KOPT-K1 (cell line): ENCODE data around the gene ACSS3.

ENCODE experiments used
- H3K27ac ChIP-seq: fragments of 200-600 bp; sonication (generic); 2 replicates; pipeline ENCODE4 v1.5.1; 2016; ENCODE audit warnings: antibody characterized with exemption, mild to moderate bottlenecking, low read depth, low read length; ENCODE audit not compliant: poor library complexity, severe bottlenecking
- H3K36me3 ChIP-seq: fragments of 200-600 bp; sonication (generic); 2 replicates; pipeline ENCODE4 v1.5.1; 2017; ENCODE audit warnings: antibody characterized with exemption, mild to moderate bottlenecking, low read length, moderate library complexity; ENCODE audit not compliant: insufficient read depth
- H3K9me3 ChIP-seq: fragments of 200-600 bp; sonication (generic); 2 replicates; pipeline ENCODE4 v1.5.1; 2017; ENCODE audit warnings: antibody characterized with exemption, low read length, mild to moderate bottlenecking; ENCODE audit not compliant: insufficient read depth, poor library complexity, severe bottlenecking

The ACSS3 gene

GRCh38 chr12:81128930-81129554, 51.2 kb downstream of the ACSS3 start:
- Histone ChIP-seq H3K36me3 (no peaks in the 10 kb centered on the region), H3K9me3 (no peaks in the 10 kb centered on the region), H3K27ac (no peak overlapping the region)

- no peaks in the 10 kb centered on the region for H3K36me3 ChIP-seq
- H3K9me3 ChIP-seq: no peaks in the 10 kb centered on the region
- H3K27ac ChIP-seq: no peak overlapping the region
These were observed 58.6 kb downstream of the ACSS3 start for GRCh38 chr12:81136519-81136918.

- H3K9me3 ChIP-seq: no peaks in the 10 kb centered on the region
- H3K27ac ChIP-seq: no peak overlapping the region
- no peaks in the 10 kb centered on the region for H3K36me3 ChIP-seq
These were observed 59.9 kb downstream of the ACSS3 start for GRCh38 chr12:81137801-81138200.

- no peaks in the 10 kb centered on the region for H3K9me3 ChIP-seq
- H3K27ac ChIP-seq: no peak overlapping the region
- no peaks in the 10 kb centered on the region for H3K36me3 ChIP-seq
These were observed 63.3 kb downstream of the ACSS3 start for GRCh38 chr12:81141217-81141616.

GRCh38 chr12:81143057-81143456, 65.2 kb downstream of the ACSS3 start:
- H3K36me3 ChIP-seq: no peaks in the 10 kb centered on the region
- H3K27ac ChIP-seq: no peak overlapping the region
- no peaks in the 10 kb centered on the region for H3K9me3 ChIP-seq

GRCh38 chr12:81146228-81147225, 68.6 kb downstream of the ACSS3 start:
- Histone ChIP-seq H3K27ac (no peak overlapping the region), H3K36me3 (no peaks in the 10 kb centered on the region), H3K9me3 (no peaks in the 10 kb centered on the region)

- no peaks in the 10 kb centered on the region for H3K9me3 ChIP-seq
- no peaks in the 10 kb centered on the region for H3K36me3 ChIP-seq
- H3K27ac ChIP-seq: no peak overlapping the region
These were observed 69.5 kb downstream of the ACSS3 start for GRCh38 chr12:81147292-81147919.

- Histone ChIP-seq H3K9me3 (no peaks in the 10 kb centered on the region), H3K36me3 (no peaks in the 10 kb centered on the region), H3K27ac (no peak overlapping the region)
These were observed 72.5 kb downstream of the ACSS3 start for GRCh38 chr12:81150382-81150781.

- H3K36me3 ChIP-seq: no peaks in the 10 kb centered on the region
- H3K27ac ChIP-seq: no peak overlapping the region
- H3K9me3 ChIP-seq: peaks cover 7% of the 10 kb centered on the region
These were observed 82.0 kb downstream of the ACSS3 start for GRCh38 chr12:81159856-81160255.

- Histone ChIP-seq H3K36me3 (no peaks in the 10 kb centered on the region), H3K9me3 (peaks cover 7% of the 10 kb centered on the region), H3K27ac (no peak overlapping the region)
These were observed 83.8 kb downstream of the ACSS3 start for GRCh38 chr12:81161680-81162079.

- H3K27ac ChIP-seq: no peak overlapping the region
- peaks cover 7% of the 10 kb centered on the region for H3K9me3 ChIP-seq
- no peaks in the 10 kb centered on the region for H3K36me3 ChIP-seq
These were observed 84.7 kb downstream of the ACSS3 start for GRCh38 chr12:81162391-81163136.

GRCh38 chr12:81164827-81165226, 86.9 kb downstream of the ACSS3 start:
- no peaks in the 10 kb centered on the region for H3K36me3 ChIP-seq
- H3K9me3 ChIP-seq: peaks cover 7% of the 10 kb centered on the region
- H3K27ac ChIP-seq: no peak overlapping the region

GRCh38 chr12:81166790-81167189, 88.9 kb downstream of the ACSS3 start:
- Histone ChIP-seq H3K36me3 (no peaks in the 10 kb centered on the region), H3K27ac (no peak overlapping the region), H3K9me3 (peaks cover 7% of the 10 kb centered on the region)

GRCh38 chr12:81167694-81168093, 89.8 kb downstream of the ACSS3 start:
- no peak overlapping the region for H3K27ac ChIP-seq

GRCh38 chr12:81168445-81168844, 90.6 kb downstream of the ACSS3 start:
- H3K36me3 ChIP-seq: no peaks in the 10 kb centered on the region
- no peak overlapping the region for H3K27ac ChIP-seq
- H3K9me3 ChIP-seq: no peaks in the 10 kb centered on the region

More at GRCh38 chr12:81167694-81168093, 89.8 kb downstream of the ACSS3 start:
- H3K9me3 ChIP-seq: peaks cover 2% of the 10 kb centered on the region
- no peaks in the 10 kb centered on the region for H3K36me3 ChIP-seq
